HCT116 (cell line): ENCODE data around the gene TFDP3. TPM values are rescaled to one million over a fixed set of nuclear protein-coding genes. Genes with fewer than 3 reads are reported as not detected.

Source experiments
- ATAC-seq: fragments of 200-7000 bp; cut with Tn5 transposase; 2 replicates; pipeline ENCODE4 v1.9.1; 2020; ENCODE audit warnings: mild to moderate bottlenecking, moderate library complexity
- BruUV-seq: library from RNA; stranded (reverse); fragments of 400-500 nt; replicated peaks from 2 replicates; lab custom pipeline; 2021; lab: Mats Ljungman, UMichigan
- CTCF ChIA-PET: fragments of 300-600 bp; sonication (Branson Sonifier 250); formaldehyde crosslinking; loops from one replicate; lab custom pipeline; 2021; ENCODE audit warnings: antibody characterized with exemption; lab: Charles Lee
- POLR2A ChIA-PET: fragments of 300-600, 350-600 bp; sonication (Branson Sonifier 250); formaldehyde crosslinking; loops from one replicate; lab custom pipeline; 2021; ENCODE audit warnings: antibody characterized with exemption; lab: Charles Lee
- RAD21 ChIA-PET, 2 experiments: fragments of 300-600 bp; sonication (Branson Sonifier 250); formaldehyde crosslinking; loops; one replicate each; lab custom pipeline; 2023; ENCODE audit warnings: low total read pairs in 2 of 2; ENCODE audit not compliant: uncharacterized antibody in 2 of 2, unreplicated experiment in 2 of 2, low non-redundant PET in 1 of 2; lab: Charles Lee
- DNase-seq: peaks from one replicate; pipeline ENCODE4 v3.0.0-alpha.2; 2010; ENCODE audit warnings: low read depth, low spot score
- H2AFZ ChIP-seq: fragments of 200-600 bp; shearing (Covaris generic), sonication (generic); 2 replicates; pipeline ENCODE4 v1.6.1; 2017; ENCODE audit warnings: low read depth, mixed run types, mixed read lengths, antibody characterized with exemption, low read length; ENCODE audit not compliant: poor library complexity, severe bottlenecking
- H3K27ac ChIP-seq: 2 replicates; pipeline ENCODE4 v1.5.1; 2012; ENCODE audit warnings: low read depth, low read length
- H3K27me3 ChIP-seq: fragments of 200-600 bp; sonication (generic); 2 replicates; pipeline ENCODE4 v1.6.1; 2016; ENCODE audit warnings: mixed run types, low read length, mixed read lengths; ENCODE audit not compliant: insufficient read depth
- H3K36me3 ChIP-seq, 2 experiments: fragments of 200-500 bp in 1 of 2; fragments of 200-600 bp in 1 of 2; sonication (Bioruptor generic) in 1 of 2; sonication (generic) in 1 of 2; 2 replicates each; pipeline versions ENCODE4 v1.5.1 to v1.6.1; 2014 to 2016; ENCODE audit warnings: low read length in 2 of 2, inconsistent platforms in 1 of 2, mixed read lengths in 1 of 2, mixed run types in 1 of 2; ENCODE audit not compliant: insufficient read depth in 2 of 2, control insufficient read depth in 1 of 2
- H3K4me1 ChIP-seq, 2 experiments: fragments of 200-600 bp in 1 of 2; sonication (generic) in 1 of 2; 2 replicates each; pipeline versions ENCODE4 v1.5.1 to v1.6.1; 2012 to 2017; ENCODE audit warnings: low read length in 2 of 2, inconsistent platforms in 1 of 2, mild to moderate bottlenecking in 1 of 2, mixed read lengths in 1 of 2, mixed run types in 1 of 2, moderate library complexity in 1 of 2; ENCODE audit not compliant: insufficient read depth in 2 of 2, control insufficient read depth in 1 of 2
- H3K4me2 ChIP-seq: fragments of 200-600 bp; sonication (generic); 2 replicates; pipeline ENCODE4 v1.6.1; 2017; ENCODE audit warnings: mixed run types, low read length, mixed read lengths
- H3K4me3 ChIP-seq, 2 experiments: fragments of 200-600 bp in 1 of 2; sonication (generic) in 1 of 2; replicated peaks in 1 of 2; 2 replicates each; pipeline ENCODE4 v1.5.1; 2011 to 2016; ENCODE audit warnings: low read length in 2 of 2, control low read depth in 1 of 2, low read depth in 1 of 2, mild to moderate bottlenecking in 1 of 2, mixed read lengths in 1 of 2, mixed run types in 1 of 2
- H3K79me2 ChIP-seq: fragments of 200-600 bp; sonication (generic); 2 replicates; pipeline ENCODE4 v1.6.1; 2017; ENCODE audit warnings: mild to moderate bottlenecking, mixed run types, low read length, moderate library complexity, mixed read lengths; ENCODE audit not compliant: insufficient read depth
- H3K9ac ChIP-seq: fragments of 200-600 bp; sonication (generic); 2 replicates; pipeline ENCODE4 v1.6.1; 2016; ENCODE audit warnings: low read length, mixed read lengths
- H3K9me2 ChIP-seq: fragments of 200-600 bp; sonication (generic), shearing (Covaris generic); 2 replicates; pipeline ENCODE4 v1.6.1; 2017; ENCODE audit warnings: mixed run types, mild to moderate bottlenecking, moderate library complexity; ENCODE audit not compliant: insufficient read depth
- H3K9me3 ChIP-seq, 2 experiments: fragments of 200-500 bp in 1 of 2; fragments of 200-600 bp in 1 of 2; sonication (Bioruptor generic) in 1 of 2; sonication (generic) in 1 of 2; 2 replicates each; pipeline ENCODE4 v1.6.1; 2014 to 2017; ENCODE audit warnings: low read length in 2 of 2, mixed read lengths in 2 of 2, inconsistent platforms in 1 of 2, low read depth in 1 of 2, mild to moderate bottlenecking in 1 of 2, mixed run types in 1 of 2, moderate library complexity in 1 of 2; ENCODE audit not compliant: control insufficient read depth in 1 of 2, insufficient read depth in 1 of 2
- H4K20me1 ChIP-seq: fragments of 200-600 bp; sonication (generic), shearing (Covaris generic); 2 replicates; pipeline ENCODE4 v1.6.1; 2017; ENCODE audit warnings: mixed run types, mild to moderate bottlenecking, moderate library complexity; ENCODE audit not compliant: insufficient read depth
- ELF1 ChIP-seq: IDR thresholded peaks from 2 replicates; pipeline ENCODE4 v1.6.1; 2012; ENCODE audit warnings: low read depth, borderline replicate concordance
- EZH2 ChIP-seq: fragments of 200-600 bp; sonication (generic); IDR thresholded peaks from 2 replicates; pipeline ENCODE4 v1.6.1; 2017; ENCODE audit warnings: antibody characterized with exemption, mixed run types
- FOSL1 ChIP-seq: IDR thresholded peaks from 2 replicates; pipeline ENCODE4 v1.6.1; 2012; ENCODE audit warnings: low read depth
- JUND ChIP-seq: IDR thresholded peaks from 2 replicates; pipeline ENCODE4 v1.6.1; 2012
- SIN3A ChIP-seq: IDR thresholded peaks from 2 replicates; pipeline ENCODE4 v1.6.1; 2012; ENCODE audit warnings: low read depth
- SP1 ChIP-seq: IDR thresholded peaks from 2 replicates; pipeline ENCODE4 v1.6.1; 2012; ENCODE audit warnings: low read depth
- ZBTB33 ChIP-seq: IDR thresholded peaks from 2 replicates; pipeline ENCODE4 v1.6.1; 2011; ENCODE audit warnings: mild to moderate bottlenecking, low read length, moderate library complexity; ENCODE audit not compliant: insufficient replicate concordance; ENCODE audit errors: extremely low read depth
- ZFX ChIP-seq: fragments of 450-650 bp; IDR thresholded peaks from 2 replicates; pipeline ENCODE4 v1.6.1; 2017
- intact Hi-C: fragments of 100-400 bp; cut with micrococcal nuclease; formaldehyde crosslinking; loops from 2 replicates; pipeline ENCODE4 v1.10.0; 2022
- total RNA-seq: library from RNA; stranded (reverse); gene quantifications from one replicate; pipeline ENCODE4 v1.2.1, GENCODE V29; 2021; ENCODE audit not compliant: unreplicated experiment
- TF ChIP-seq, protein P1 (sequence below): IDR thresholded peaks from 2 replicates; pipeline ENCODE4 v1.6.1; 2012
- TF ChIP-seq, protein P2 (sequence below), 3 experiments: fragments of 200-600 bp in 1 of 3; sonication (generic) in 1 of 3; IDR thresholded peaks in 2 of 3; conservative IDR thresholded peaks in 1 of 3; 2 replicates each; pipeline ENCODE4 v1.5.1; 2012 to 2017; ENCODE audit warnings: low read depth in 2 of 3, low read length in 2 of 3, antibody characterized with exemption in 1 of 3, borderline replicate concordance in 1 of 3, control low read depth in 1 of 3, mild to moderate bottlenecking in 1 of 3, mixed read lengths in 1 of 3, mixed run types in 1 of 3, moderate library complexity in 1 of 3; ENCODE audit not compliant: insufficient read depth in 1 of 3

Gene TFDP3
- total RNA-seq, 1 experiment from 2014 or later, result not detected

- POLR2A ChIA-PET, result interaction anchor here (0.6 kb wide), 1 partner anchor 402 kb away, joined by 3 read pairs; no protein-coding TSS in a partner anchor
- no peaks in the 10 kb centered on the region for H4K20me1 ChIP-seq
- TF ChIP-seq FOSL1 (peak; percentile 10; the same call in 1 of the 2 replicates), ZFX (no peak)
- TF ChIP-seq, all 23 proteins: peak for 1
- Histone ChIP-seq H3K4me2 (no peak overlapping the region), H3K27ac (no peak overlapping the region), H3K4me1 (peaks cover 2 to 9% of the 10 kb centered on the region in 2 experiments; a peak in 2 of 4 replicates), H3K9me2 (no peaks in the 10 kb centered on the region), H3K4me3 (no peak overlapping the region), H2AFZ (no peak overlapping the region), H3K27me3 (no peaks in the 10 kb centered on the region), H3K9ac (no peak overlapping the region), H3K79me2 (no peaks in the 10 kb centered on the region), H3K9me3 (no peaks in the 10 kb centered on the region), H3K36me3 (no peaks in the 10 kb centered on the region)
- intact Hi-C loops, result no loop called here
- CTCF ChIA-PET, result no interaction called here
- RAD21 ChIA-PET, result interaction anchor here in 1 of 2 experiments (0.6 kb wide), 1 partner anchor 495 kb away, joined by 4 read pairs; no protein-coding TSS in a partner anchor
- ATAC-seq, result no peak
- BruUV-seq, result no TSS peak
- peak; percentile 15 for DNase-seq
Measured at GRCh38 chrX:133191739-133192039, 26.5 kb downstream of the TFDP3 start.

DNA sequence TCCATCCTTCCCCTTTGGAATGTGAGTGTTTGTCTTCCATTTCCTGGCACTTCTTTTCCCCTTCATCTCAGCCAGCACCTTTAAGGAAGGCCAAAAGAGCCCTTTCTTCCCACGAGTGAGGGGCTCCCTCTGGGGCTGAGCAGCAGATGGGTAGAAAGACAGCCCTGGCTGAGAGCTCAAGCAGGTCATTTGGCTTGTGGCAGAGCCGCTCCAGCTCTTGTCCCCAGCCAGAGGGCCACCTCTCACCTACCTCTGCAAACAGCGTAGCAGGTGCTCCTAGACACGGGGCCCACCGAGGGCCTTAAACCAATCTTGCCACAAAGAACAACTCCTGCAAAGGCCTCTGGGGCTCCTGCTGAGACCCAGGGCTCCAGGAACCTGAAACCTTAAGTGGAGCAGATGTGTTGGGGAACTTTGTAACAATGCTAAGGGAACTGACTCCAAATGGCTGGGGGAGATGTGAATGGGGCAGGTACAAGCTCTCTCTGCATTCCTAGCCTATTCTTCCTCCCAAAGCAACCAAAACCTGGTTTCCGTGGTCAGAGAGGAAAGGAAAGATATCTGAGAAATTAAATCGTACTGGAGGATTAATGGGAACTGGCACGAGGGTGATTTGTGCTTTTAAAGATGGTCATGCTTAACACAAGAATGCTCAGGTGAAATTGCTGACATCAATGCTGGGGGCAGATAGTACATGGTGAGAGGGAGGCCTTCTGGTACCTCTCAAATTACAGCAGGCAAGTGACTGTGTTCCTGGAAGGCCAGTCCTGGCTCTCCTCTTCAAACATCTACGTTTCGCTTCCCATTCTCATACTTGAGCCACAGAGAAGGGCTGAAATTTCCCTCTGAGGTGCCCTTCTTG lies 27.0 kb downstream of the TFDP3 start:
- intact Hi-C loops, result no loop called here
- ATAC-seq (no peak), DNase-seq (no peak)
- ChIA-PET RAD21 (no interaction called here), POLR2A (no interaction called here), CTCF (no interaction called here)
- Histone ChIP-seq H3K27me3 (no peaks in the 10 kb centered on the region), H3K9me2 (no peaks in the 10 kb centered on the region), H3K9me3 (no peaks in the 10 kb centered on the region), H3K79me2 (no peaks in the 10 kb centered on the region), H3K9ac (no peak overlapping the region), H3K4me1 (peaks cover 7 to 15% of the 10 kb centered on the region in 2 experiments; a peak in 2 of 4 replicates), H3K4me3 (no peak overlapping the region), H4K20me1 (no peaks in the 10 kb centered on the region), H3K27ac (peak overlapping the region; percentile 22; the same call in 1 of the 2 replicates), H3K36me3 (no peaks in the 10 kb centered on the region), H3K4me2 (no peak overlapping the region), H2AFZ (no peak overlapping the region)
- no TSS peak for BruUV-seq
- TF ChIP-seq SP1, result no peak
- TF ChIP-seq ZBTB33, result no peak
- TF ChIP-seq JUND, result no peak
- TF ChIP-seq EZH2, result no peak
- no peak for TF ChIP-seq SIN3A
- TF ChIP-seq, protein P1, sequence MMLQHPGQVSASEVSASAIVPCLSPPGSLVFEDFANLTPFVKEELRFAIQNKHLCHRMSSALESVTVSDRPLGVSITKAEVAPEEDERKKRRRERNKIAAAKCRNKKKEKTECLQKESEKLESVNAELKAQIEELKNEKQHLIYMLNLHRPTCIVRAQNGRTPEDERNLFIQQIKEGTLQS, result no peak
- TF ChIP-seq, protein P2, sequence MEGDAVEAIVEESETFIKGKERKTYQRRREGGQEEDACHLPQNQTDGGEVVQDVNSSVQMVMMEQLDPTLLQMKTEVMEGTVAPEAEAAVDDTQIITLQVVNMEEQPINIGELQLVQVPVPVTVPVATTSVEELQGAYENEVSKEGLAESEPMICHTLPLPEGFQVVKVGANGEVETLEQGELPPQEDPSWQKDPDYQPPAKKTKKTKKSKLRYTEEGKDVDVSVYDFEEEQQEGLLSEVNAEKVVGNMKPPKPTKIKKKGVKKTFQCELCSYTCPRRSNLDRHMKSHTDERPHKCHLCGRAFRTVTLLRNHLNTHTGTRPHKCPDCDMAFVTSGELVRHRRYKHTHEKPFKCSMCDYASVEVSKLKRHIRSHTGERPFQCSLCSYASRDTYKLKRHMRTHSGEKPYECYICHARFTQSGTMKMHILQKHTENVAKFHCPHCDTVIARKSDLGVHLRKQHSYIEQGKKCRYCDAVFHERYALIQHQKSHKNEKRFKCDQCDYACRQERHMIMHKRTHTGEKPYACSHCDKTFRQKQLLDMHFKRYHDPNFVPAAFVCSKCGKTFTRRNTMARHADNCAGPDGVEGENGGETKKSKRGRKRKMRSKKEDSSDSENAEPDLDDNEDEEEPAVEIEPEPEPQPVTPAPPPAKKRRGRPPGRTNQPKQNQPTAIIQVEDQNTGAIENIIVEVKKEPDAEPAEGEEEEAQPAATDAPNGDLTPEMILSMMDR (IDR thresholded peaks at IDR 0.05 in 2 of 3, conservative IDR thresholded peaks at IDR 0.05 in 1 of 3; ENCODE audit: borderline replicate concordance in 1 of 3, insufficient read depth in 1 of 3, low read depth in 2 of 3, low read length in 2 of 3), result no peak
- TF ChIP-seq ELF1, result no peak
